Smooth muscle cell (in vitro differentiated cells): Measurements from ENCODE around the gene SP1. TPM values are rescaled to one million over a fixed set of nuclear protein-coding genes. Genes with fewer than 3 reads are reported as not detected.

Source experiments
- DNase-seq: peaks from one replicate; lab custom pipeline; 2025; ENCODE audit not compliant: unreplicated experiment; lab: John Stamatoyannopoulos, UW
- H2AFZ ChIP-seq: fragments of 200-600 bp; sonication (generic); 2 replicates; pipeline ENCODE4 v1.6.0; 2016; ENCODE audit warnings: antibody characterized with exemption, low read depth, mild to moderate bottlenecking
- H3F3A ChIP-seq: fragments of 200-600 bp; sonication (generic); 2 replicates; pipeline ENCODE4 v1.6.0; 2017; ENCODE audit warnings: antibody characterized with exemption, low read depth
- H3K27ac ChIP-seq: fragments of 200-600 bp; sonication (generic); 2 replicates; pipeline ENCODE4 v1.5.1; 2016; ENCODE audit warnings: low read depth, mild to moderate bottlenecking
- H3K27me3 ChIP-seq: fragments of 200-600 bp; sonication (generic); 2 replicates; pipeline ENCODE4 v1.6.1; 2016; ENCODE audit warnings: low read depth, mild to moderate bottlenecking
- H3K36me3 ChIP-seq: fragments of 200-600 bp; sonication (generic); 2 replicates; pipeline ENCODE4 v1.5.1; 2016; ENCODE audit warnings: low read depth
- H3K4me1 ChIP-seq: fragments of 200-600 bp; sonication (generic); 2 replicates; pipeline ENCODE4 v1.5.1; 2016; ENCODE audit warnings: low read depth
- H3K4me2 ChIP-seq: fragments of 200-600 bp; sonication (generic); 2 replicates; pipeline ENCODE4 v1.6.0; 2016; ENCODE audit warnings: mild to moderate bottlenecking
- H3K4me3 ChIP-seq: fragments of 200-600 bp; sonication (generic); 2 replicates; pipeline ENCODE4 v1.5.1; 2016; ENCODE audit warnings: mild to moderate bottlenecking
- H3K79me2 ChIP-seq: fragments of 200-600 bp; sonication (generic); 2 replicates; pipeline ENCODE4 v1.6.0; 2016; ENCODE audit warnings: low read depth, mild to moderate bottlenecking
- H3K9ac ChIP-seq: fragments of 200-600 bp; sonication (generic); 2 replicates; pipeline ENCODE4 v1.6.0; 2016; ENCODE audit warnings: low read depth
- H3K9me3 ChIP-seq: fragments of 200-600 bp; sonication (generic); replicated peaks from 2 replicates; pipeline ENCODE4 v1.5.1; 2016; ENCODE audit warnings: low read depth
- H4K20me1 ChIP-seq: fragments of 200-600 bp; sonication (generic); 2 replicates; pipeline ENCODE4 v1.6.0; 2016; ENCODE audit warnings: low read depth
- WGBS: methylation state at CpG from one replicate; pipeline ENCODE4 v1.1.7; 2016; ENCODE audit warnings: low lambda C conversion rate; 5-methylcytosine and 5-hydroxymethylcytosine counted together
- polyA plus RNA-seq: library from polyadenylated mRNA; unstranded; fragments of >200 nt; fragmentation: Nextera tagmentation; extraction: Ambion mirVana; gene quantifications from 2 replicates; pipeline ENCODE4 v1.2.1, GENCODE V29; 2016
- total RNA-seq: library from RNA; depleted of rRNA; stranded (reverse); fragments of >200 nt; gene quantifications from 2 replicates; pipeline ENCODE4 v1.2.3, GENCODE V29; 2014
- TF ChIP-seq, protein P1 (sequence below): fragments of 200-600 bp; sonication (generic); IDR thresholded peaks from 2 replicates; pipeline ENCODE4 v1.5.1; 2017; ENCODE audit warnings: borderline replicate concordance, mild to moderate bottlenecking, antibody characterized with exemption; ENCODE audit not compliant: insufficient read depth, poor library complexity, severe bottlenecking

The SP1 gene
- total and polyA plus RNA-seq, 2 experiments from 2014 or later: 10.1 to 51.5 TPM

DNA sequence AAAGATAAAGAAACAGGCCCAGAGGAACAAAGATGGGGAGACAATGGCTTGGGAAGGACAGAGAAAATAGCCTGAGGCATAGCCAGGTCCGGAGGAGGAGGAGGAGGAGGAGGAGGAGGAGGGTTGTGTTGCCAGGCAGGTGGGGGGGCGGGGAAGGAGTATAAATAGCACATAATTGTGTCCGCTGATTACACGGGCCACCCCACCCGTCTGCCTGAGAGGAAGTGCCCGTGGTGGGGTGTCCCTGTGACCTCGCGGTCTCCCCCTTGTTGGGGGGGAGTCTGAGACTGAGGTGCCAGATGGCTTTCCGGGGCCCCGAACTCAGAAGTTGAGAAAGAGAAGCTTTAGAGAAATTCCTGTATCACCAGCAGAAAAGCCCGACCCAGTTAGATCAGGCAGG lies 42.0 kb upstream of the SP1 start:
- H3K27me3 ChIP-seq: no peaks in the 10 kb centered on the region
- H3K36me3 ChIP-seq: no peaks in the 10 kb centered on the region
- TF ChIP-seq, protein P1, sequence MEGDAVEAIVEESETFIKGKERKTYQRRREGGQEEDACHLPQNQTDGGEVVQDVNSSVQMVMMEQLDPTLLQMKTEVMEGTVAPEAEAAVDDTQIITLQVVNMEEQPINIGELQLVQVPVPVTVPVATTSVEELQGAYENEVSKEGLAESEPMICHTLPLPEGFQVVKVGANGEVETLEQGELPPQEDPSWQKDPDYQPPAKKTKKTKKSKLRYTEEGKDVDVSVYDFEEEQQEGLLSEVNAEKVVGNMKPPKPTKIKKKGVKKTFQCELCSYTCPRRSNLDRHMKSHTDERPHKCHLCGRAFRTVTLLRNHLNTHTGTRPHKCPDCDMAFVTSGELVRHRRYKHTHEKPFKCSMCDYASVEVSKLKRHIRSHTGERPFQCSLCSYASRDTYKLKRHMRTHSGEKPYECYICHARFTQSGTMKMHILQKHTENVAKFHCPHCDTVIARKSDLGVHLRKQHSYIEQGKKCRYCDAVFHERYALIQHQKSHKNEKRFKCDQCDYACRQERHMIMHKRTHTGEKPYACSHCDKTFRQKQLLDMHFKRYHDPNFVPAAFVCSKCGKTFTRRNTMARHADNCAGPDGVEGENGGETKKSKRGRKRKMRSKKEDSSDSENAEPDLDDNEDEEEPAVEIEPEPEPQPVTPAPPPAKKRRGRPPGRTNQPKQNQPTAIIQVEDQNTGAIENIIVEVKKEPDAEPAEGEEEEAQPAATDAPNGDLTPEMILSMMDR: no peak
- peaks cover 27% of the 10 kb centered on the region for H3K4me1 ChIP-seq
- no peak for DNase-seq
- no peak overlapping the region for H3K27ac ChIP-seq
- H2AFZ ChIP-seq: no peak overlapping the region
- H3K9ac ChIP-seq: no peak overlapping the region
- H3K9me3 ChIP-seq: no peaks in the 10 kb centered on the region
- H3F3A ChIP-seq: peaks cover 11% of the 10 kb centered on the region
- H4K20me1 ChIP-seq: no peaks in the 10 kb centered on the region
- WGBS: 54% methylated on average over 11 of the region's 11 CpGs
- no peak overlapping the region for H3K4me2 ChIP-seq
- H3K4me3 ChIP-seq: no peak overlapping the region
- H3K79me2 ChIP-seq: no peaks in the 10 kb centered on the region

DNA sequence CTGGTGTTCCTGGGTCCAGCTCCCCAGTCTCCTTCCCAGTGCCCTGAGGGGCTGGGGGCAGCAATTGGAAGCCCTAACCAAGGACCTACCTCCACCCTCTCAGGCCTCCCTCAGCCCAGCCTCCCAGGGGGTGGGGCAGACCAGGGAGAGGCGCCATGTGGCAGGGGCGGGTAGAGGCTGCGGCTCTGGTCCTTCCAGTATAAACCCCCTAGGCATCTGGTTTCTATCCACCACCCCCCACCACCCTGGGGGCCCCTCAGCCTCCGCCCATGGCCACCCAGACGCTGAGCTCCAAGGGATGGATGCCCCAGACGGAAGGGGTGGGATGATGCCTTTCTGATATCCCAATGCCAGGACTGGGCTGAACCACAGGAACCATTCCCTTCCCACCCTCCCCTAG lies 41.1 kb upstream of the SP1 start:
- no peak overlapping the region for H2AFZ ChIP-seq
- 11% methylated on average over 5 of the region's 6 CpGs for WGBS
- H3K9ac ChIP-seq: no peak overlapping the region
- no peaks in the 10 kb centered on the region for H3K36me3 ChIP-seq
- H3K79me2 ChIP-seq: no peaks in the 10 kb centered on the region
- no peak overlapping the region for H3K4me3 ChIP-seq
- peak overlapping the region; percentile 57 for H3K4me2 ChIP-seq
- H3K27ac ChIP-seq: no peak overlapping the region
- H3K4me1 ChIP-seq: peaks cover 27% of the 10 kb centered on the region
- H3K27me3 ChIP-seq: no peaks in the 10 kb centered on the region
- TF ChIP-seq, protein P1: no peak
- peaks cover 16% of the 10 kb centered on the region for H3F3A ChIP-seq
- DNase-seq: peak; percentile 12
- no peaks in the 10 kb centered on the region for H3K9me3 ChIP-seq
- H4K20me1 ChIP-seq: no peaks in the 10 kb centered on the region

DNA sequence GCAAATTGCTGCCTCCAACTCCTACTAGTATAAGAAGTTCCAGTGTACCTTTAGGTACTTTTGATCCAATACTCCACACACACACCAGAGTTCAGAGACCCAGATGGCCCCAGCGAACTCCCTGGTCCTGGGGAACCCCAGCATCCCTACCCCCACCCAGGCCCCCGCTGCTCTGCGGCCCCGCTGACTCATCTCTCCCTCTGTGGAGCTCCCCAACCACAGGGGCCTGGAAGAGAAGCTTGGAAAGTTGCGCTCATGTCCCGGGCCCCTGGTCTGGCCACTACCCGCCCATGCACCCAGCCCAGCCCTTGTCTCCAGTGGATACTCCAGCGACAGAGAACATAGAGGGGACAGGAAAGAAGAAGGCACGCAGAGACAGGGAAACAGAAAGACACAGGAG lies 39.6 kb upstream of the SP1 start:
- no peaks in the 10 kb centered on the region for H3K9me3 ChIP-seq
- no peaks in the 10 kb centered on the region for H3K79me2 ChIP-seq
- H3K4me1 ChIP-seq: peaks cover 24% of the 10 kb centered on the region
- peak overlapping the region; percentile 54 for H3K4me2 ChIP-seq
- peak; percentile 11 for DNase-seq
- no peaks in the 10 kb centered on the region for H4K20me1 ChIP-seq
- TF ChIP-seq, protein P1: no peak
- H3K4me3 ChIP-seq: no peak overlapping the region
- no peaks in the 10 kb centered on the region for H3K27me3 ChIP-seq
- peak overlapping the region; percentile 17 for H2AFZ ChIP-seq
- WGBS: 48% methylated on average over 9 of the region's 9 CpGs
- H3K9ac ChIP-seq: no peak overlapping the region
- no peaks in the 10 kb centered on the region for H3K36me3 ChIP-seq
- H3K27ac ChIP-seq: peak overlapping the region; percentile 15
- H3F3A ChIP-seq: peaks cover 16% of the 10 kb centered on the region

DNA sequence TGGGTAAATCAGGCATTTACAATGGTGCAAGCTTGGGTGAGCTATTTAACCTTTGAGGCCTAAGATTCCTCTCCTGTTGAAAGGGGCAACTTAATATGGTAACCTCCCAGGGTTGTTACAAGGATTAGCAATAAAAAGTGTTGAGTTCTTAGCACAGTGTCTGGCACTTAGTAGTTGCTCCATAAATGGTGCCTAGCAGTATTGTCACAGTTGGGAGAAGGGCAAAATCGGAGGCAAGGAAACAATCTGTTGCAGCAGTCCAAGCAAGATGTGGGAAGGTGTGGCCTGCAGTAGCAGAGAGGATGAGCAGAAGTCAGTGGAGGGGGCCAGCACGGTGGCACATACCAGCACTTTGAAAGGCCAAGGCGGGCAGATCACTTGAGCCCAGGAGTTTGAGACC lies 36.5 kb upstream of the SP1 start:
- Histone ChIP-seq H3K9me3 (no peaks in the 10 kb centered on the region), H3K27me3 (no peaks in the 10 kb centered on the region), H3K4me2 (no peak overlapping the region), H4K20me1 (no peaks in the 10 kb centered on the region), H3K27ac (no peak overlapping the region), H3K4me1 (peaks cover 17% of the 10 kb centered on the region), H3K79me2 (no peaks in the 10 kb centered on the region), H3K9ac (no peak overlapping the region), H3K36me3 (no peaks in the 10 kb centered on the region), H3K4me3 (no peak overlapping the region), H2AFZ (no peak overlapping the region), H3F3A (peaks cover 16% of the 10 kb centered on the region)
- 62% methylated on average over 3 of the region's 3 CpGs for WGBS
- no peak for DNase-seq
- TF ChIP-seq, protein P1: no peak
